ENCODE results near the gene NKD2. TPM values are rescaled to one million over a fixed set of nuclear protein-coding genes. Genes with fewer than 3 reads are reported as not detected.

The NKD2 gene
- total RNA-seq, 1 donor from 2014 or later, result 41.7 TPM

- H3K27me3 Mint-ChIP-seq (ENCODE audit: unreplicated experiment), result peaks cover 7% of the 10 kb centered on the region
Measured at GRCh38 chr5:961711-962240, 46.8 kb upstream of the NKD2 start.

DNA sequence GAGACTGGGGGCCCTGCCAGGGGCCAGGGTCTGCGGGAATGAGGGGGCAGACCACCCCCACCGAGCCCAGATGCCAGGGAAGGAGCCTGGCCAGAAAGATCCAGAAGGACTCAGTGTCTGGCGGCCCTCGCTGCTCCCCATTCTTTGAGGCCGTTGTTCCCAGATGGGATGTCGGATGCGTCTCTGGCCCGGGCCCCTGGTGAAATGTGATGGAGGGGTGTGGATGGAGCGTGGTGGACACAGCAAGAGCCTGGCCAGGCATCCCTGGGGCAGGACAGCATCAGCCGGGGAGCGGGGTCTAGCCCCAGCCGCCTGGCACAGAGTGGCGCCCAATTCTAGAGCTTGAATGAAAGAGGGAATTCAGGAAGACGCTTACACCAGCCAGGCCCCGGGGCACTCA lies 46.2 kb upstream of the NKD2 start:
- peaks cover 22% of the 10 kb centered on the region for H3K4me1 Mint-ChIP-seq (ENCODE audit: low read depth, unreplicated experiment)
- DNase-seq, result no peak
- no peak overlapping the region for H3K27ac Mint-ChIP-seq (ENCODE audit: unreplicated experiment)
- no peak overlapping the region for H3K4me3 Mint-ChIP-seq (ENCODE audit: unreplicated experiment)
- no peaks in the 10 kb centered on the region for H3K36me3 Mint-ChIP-seq (ENCODE audit: unreplicated experiment)
- peaks cover 7% of the 10 kb centered on the region for H3K27me3 Mint-ChIP-seq (ENCODE audit: unreplicated experiment)
- peaks cover 4% of the 10 kb centered on the region for H3K9me3 Mint-ChIP-seq (ENCODE audit: unreplicated experiment)
- TF ChIP-seq CTCF (IDR thresholded peaks at IDR 0.05; ENCODE audit: partially characterized antibody, unreplicated experiment), result no peak

More at GRCh38 chr5:961711-962240, 46.8 kb upstream of the NKD2 start:
- Mint-ChIP-seq H3K36me3 (ENCODE audit: unreplicated experiment) (no peaks in the 10 kb centered on the region), H3K27ac (ENCODE audit: unreplicated experiment) (no peak overlapping the region), H3K4me1 (ENCODE audit: low read depth, unreplicated experiment) (peaks cover 22% of the 10 kb centered on the region), H3K4me3 (ENCODE audit: unreplicated experiment) (no peak overlapping the region), H3K9me3 (ENCODE audit: unreplicated experiment) (peaks cover 4% of the 10 kb centered on the region)
- no peak for TF ChIP-seq CTCF (IDR thresholded peaks at IDR 0.05; ENCODE audit: partially characterized antibody, unreplicated experiment)
- DNase-seq, result no peak

DNA sequence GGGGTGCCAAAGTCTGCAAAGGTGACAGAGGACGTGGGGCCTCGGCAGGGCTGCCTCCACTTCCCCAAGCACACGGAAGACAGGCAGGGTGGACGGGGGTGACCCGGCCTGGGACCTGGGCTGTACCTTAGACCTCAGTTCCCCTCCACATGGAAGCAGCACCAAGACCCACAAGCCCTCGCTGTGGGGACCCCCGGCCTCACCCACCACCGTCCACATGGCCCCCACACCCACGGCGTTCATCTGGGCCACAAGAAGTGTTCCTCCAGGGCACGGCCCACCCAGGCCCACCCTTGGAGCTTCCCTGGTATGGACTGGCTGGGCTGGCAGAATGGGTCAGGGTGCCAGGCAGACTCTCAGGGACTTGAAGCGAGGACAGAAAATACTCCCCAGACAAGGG lies 45.8 kb upstream of the NKD2 start:
- Mint-ChIP-seq H3K27ac (ENCODE audit: unreplicated experiment) (no peak overlapping the region), H3K4me1 (ENCODE audit: low read depth, unreplicated experiment) (peaks cover 23% of the 10 kb centered on the region), H3K9me3 (ENCODE audit: unreplicated experiment) (peaks cover 4% of the 10 kb centered on the region), H3K36me3 (ENCODE audit: unreplicated experiment) (no peaks in the 10 kb centered on the region), H3K27me3 (ENCODE audit: unreplicated experiment) (peaks cover 10% of the 10 kb centered on the region), H3K4me3 (ENCODE audit: unreplicated experiment) (no peak overlapping the region)
- no peak for TF ChIP-seq CTCF (IDR thresholded peaks at IDR 0.05; ENCODE audit: partially characterized antibody, unreplicated experiment)
- no peak for DNase-seq

- no peaks in the 10 kb centered on the region for H3K36me3 Mint-ChIP-seq (ENCODE audit: unreplicated experiment)
- H3K27ac Mint-ChIP-seq (ENCODE audit: unreplicated experiment), result peak overlapping the region; percentile 84
- H3K27me3 Mint-ChIP-seq (ENCODE audit: unreplicated experiment), result peaks cover 10% of the 10 kb centered on the region
- no peak for TF ChIP-seq CTCF (IDR thresholded peaks at IDR 0.05; ENCODE audit: partially characterized antibody, unreplicated experiment)
- H3K9me3 Mint-ChIP-seq (ENCODE audit: unreplicated experiment), result peaks cover 4% of the 10 kb centered on the region
- peaks cover 26% of the 10 kb centered on the region for H3K4me1 Mint-ChIP-seq (ENCODE audit: low read depth, unreplicated experiment)
- H3K4me3 Mint-ChIP-seq (ENCODE audit: unreplicated experiment), result no peak overlapping the region
- DNase-seq, result no peak
Measured at GRCh38 chr5:963310-963672, 45.3 kb upstream of the NKD2 start.

DNA sequence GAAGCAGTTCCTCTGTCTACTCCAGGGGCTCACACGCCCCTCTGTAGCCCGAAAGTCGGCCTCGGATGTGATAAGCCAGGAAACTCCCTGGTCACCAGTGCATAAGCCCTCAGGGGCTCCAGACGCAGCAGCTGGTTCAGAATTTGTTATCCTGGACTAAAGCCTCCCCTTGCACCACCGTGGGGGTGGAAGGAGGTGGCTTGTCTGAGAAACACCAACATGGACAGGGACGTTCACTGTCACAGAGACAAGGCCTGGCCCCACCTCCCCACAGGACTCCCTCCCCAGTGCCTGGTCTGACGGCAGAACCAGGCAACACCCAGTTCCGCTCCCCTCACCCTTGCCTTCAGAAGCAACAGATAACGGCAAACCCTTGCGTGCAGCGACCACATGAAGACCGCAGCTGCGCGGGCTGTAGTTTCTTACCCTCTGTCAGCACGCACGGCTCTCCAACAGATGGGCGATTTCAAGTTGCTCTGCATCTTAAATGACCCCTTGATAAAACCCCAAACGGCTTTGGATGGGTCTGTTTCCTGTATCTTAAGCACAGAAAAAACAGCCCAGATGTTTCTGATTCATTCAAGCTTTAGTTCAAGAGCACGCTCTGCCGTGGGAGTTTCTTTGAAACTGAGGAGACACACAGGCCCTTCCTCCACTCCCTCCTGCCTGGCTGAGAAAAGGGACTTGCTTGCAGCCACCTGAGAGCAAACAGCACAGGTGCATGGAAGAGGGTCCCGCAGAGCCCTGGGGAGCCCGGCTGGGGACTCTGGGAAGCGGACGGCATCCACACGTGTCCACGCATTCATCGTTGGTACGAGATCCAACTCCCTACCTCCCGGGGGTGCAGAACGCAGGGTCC lies 44.7 kb upstream of the NKD2 start:
- Mint-ChIP-seq H3K4me3 (ENCODE audit: unreplicated experiment) (peak overlapping the region; percentile 64), H3K27ac (ENCODE audit: unreplicated experiment) (peak overlapping the region; percentile 84), H3K4me1 (ENCODE audit: low read depth, unreplicated experiment) (peaks cover 30% of the 10 kb centered on the region), H3K9me3 (ENCODE audit: unreplicated experiment) (peaks cover 4% of the 10 kb centered on the region), H3K27me3 (ENCODE audit: unreplicated experiment) (peaks cover 10% of the 10 kb centered on the region), H3K36me3 (ENCODE audit: unreplicated experiment) (no peaks in the 10 kb centered on the region)
- TF ChIP-seq CTCF (IDR thresholded peaks at IDR 0.05; ENCODE audit: partially characterized antibody, unreplicated experiment), result no peak
- peak; percentile 15 for DNase-seq
